HG03280 (cell line): ENCODE results near the gene SNRPD3.
"Not testable (repeated sequence)": the region's sequence is repeated elsewhere in the genome, so short reads cannot be mapped to it uniquely, and the experiment has no call there.

Source experiments
- ATAC-seq: cut with Tn5 transposase; IDR thresholded peaks from one replicate; pipeline ENCODE4 v1.9.1; 2021; ENCODE audit warnings: mild to moderate bottlenecking, moderate library complexity; ENCODE audit not compliant: unreplicated experiment

SNRPD3 gene

DNA sequence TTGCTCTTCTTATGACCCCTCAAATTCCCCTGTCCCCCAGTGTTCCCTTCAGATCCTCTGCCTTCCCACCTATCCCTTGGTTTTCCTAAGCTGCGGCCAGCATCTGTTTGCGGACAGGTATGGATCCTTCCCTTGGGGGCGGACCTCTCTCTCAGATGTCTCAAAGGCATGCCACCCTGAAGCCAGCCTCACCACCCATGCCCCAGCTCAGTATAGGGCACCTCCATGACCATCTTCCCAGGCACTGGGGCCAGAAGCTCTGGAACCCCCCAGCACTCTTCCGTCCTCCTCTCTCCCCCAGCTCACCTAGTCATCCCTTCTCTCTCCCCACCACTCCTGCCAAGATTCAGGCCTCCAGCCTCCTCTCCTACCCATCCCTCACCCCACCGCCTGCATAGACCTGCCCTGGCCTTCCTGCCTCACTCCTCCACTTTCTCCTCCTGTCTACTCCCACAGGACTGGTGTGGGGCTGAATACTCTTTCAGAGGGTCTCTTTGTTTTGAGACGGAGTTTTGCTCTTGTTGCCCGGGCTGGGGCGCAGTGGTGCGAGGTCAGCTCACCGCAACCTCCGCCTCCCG is 34.9 kb downstream of the SNRPD3 start:
- ATAC-seq = no peak

DNA sequence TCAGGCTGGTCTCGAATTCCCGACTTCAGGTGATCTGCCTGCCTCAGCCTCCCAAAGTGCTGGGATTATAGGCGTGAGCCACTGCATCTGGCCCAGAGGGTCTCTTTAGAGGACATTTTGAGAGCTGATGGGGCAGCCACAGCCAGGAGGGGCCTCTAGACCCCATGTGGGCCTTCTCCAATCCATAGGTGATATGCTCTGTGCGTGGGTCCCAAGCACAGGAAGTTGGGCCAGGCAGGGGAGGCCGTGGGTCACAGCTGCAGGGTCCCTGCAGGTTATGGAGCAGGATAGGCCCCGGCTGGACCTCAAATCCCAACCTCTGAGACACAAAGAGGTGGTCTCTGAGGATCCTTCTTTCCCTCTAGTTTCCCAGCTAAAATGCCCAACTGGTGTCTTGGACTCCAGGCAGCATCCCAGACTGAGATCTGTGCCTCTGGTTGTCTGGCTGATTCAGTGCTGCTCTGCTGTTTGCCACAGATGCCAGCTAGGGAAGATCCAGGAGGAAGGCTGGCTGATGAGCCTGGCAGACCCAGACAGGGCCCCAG is 35.6 kb downstream of the SNRPD3 start:
- no peak for ATAC-seq

DNA sequence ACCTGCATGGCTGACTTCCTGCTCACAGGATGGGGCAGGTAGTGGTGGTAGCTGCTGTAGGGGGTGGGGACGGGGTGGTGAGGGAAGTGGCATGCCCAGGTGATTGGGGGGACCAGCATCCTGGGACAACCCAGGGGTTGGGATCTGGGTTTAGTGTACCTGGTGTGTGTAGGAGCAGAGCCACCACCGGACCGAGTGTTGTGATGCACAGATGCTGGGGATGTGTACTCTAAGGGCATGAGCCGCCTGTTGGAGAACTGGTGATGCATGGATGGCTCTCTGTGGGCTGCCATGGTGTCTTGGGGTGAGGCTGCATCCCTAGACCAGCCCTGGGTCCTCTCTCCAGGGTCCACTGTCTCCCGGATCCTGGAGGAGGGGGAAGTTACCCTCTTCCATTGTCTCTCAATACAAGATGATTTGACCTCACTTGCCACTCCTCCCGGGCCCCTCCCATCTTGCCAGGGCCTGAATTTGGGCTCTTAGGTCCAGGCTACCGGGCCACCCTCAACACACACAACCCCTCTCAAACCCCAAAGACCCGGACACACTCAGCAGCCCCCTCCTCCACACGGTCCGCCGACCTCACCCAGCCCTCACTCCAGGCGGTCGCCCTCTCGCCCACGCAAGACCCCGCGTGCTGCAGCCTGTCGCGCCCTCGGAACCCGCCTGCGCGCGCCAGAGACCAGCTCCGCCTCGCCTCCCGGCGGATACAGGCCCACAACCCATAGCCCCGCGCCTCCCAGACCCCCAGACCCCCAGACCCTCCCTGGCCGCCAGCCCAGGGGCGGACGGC is 36.5 kb downstream of the SNRPD3 start:
- ATAC-seq = peak; percentile 17

DNA sequence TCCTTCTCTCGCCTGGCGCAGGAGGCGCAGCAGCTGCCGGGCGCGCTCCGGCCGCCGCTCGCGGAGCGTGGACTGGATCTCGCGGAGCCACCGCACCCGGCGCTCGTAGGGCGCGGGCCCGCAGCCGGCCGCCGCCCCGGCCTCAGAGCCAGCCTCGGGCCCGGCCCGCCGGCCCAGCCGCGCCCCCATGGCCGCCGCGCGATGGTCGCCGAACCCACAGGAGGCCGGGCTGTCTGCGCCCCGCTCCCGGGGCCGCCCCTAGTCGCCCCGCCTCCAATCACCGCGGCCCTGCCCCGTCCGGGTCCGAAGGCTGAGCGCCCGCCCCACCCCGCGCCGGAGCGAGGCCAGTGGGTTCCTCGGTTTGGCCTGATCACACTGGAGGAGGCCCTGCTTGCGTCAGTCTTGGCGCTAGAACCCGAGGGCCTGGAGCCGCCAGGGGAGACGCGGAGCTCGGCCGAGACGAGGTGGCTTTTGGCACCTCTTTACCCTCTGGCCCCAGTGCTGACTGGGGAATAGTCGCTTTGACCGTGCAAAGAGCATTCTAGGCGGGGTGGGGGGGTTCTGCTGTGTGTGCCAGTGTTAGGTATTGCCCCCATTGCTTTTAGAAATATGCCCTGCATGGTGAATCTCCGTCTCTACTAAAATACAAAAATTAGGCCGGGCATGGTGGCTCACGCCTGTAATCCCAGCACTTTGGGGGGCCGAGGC is 37.2 kb downstream of the SNRPD3 start, which contains the start of gene LRRC75B:
Gene LRRC75B (minus strand): TSS at position 223 of the 708 bp plus-strand sequence. CDS start 34 bp downstream, at position 189.
- peak; percentile 70 for ATAC-seq

DNA sequence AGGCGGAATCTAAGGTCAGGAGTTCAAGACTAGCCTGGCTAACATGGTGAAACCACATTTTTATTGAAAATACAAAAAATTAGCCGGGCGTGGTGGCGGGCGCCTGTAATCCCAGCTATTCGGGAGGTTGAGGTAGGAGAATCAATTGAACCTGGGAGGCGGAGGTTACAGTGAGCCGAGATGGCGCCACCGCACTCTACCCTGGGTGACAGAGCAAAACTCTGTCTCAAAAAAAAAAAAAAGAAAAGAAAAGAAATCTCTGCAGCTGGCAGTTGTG is 37.7 kb downstream of the SNRPD3 start:
- not testable (repeated sequence) for ATAC-seq

DNA sequence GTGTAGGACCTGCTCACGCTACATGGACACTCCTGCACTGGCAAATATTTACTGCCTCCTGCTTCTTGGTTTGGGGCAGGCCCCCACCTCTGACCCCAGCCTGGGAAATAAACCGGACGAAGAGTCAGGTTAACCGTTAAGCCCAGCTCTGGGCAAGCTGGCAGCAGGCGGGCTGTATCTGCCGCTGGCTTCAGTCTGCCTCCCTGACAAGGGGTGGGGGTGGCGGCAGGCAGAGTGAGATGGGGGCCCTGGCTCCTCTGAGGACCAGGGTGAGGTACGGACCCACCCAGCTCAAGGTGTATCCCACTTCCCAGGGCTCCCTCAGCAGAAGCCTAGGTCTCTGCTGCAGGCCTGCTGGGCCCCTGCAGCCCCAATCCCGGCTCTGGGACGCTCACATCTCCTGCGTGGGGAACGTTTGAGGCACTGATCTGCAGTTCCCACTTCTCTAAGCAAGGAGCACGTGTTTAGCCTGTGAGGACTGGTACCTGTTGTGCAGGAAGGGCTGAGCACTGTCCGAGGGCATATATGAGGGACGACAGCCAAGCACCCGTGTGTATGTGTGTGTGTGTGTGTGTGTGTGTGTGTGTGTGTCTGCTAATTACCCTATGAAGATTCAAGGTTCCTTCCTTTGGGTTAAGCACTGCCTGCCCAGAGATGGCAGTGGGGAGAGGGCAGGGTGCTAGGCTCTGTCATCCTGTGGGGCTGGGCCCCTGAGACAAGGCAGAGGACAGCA is 38.2 kb downstream of the SNRPD3 start:
- no peak for ATAC-seq

DNA sequence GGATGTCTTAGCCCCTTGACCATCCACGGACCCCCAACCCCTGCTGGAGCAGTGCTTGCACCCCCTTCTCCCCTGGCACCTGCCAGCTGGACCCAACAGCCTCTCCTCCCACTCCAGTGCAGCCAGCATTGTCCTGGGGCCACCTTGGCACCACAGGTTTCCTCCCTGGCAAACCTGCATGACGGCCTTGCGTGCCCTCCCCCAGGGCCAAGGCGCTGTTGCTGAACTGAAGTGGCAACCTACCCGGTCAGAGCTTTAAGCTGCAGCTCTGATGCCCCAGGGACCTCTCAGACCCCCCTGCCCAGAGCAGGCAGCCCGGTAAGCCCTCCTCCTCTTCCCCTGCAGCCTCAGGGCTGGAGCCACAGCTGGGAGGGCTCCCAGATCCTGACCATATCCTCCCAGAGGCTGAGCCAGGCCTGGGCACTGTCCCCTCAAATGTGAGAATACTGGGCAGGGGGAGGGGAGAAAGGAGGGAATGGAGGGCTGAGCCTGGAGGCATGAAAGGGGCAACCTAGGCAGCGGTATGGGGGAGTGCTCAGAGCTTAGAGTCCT is 38.8 kb downstream of the SNRPD3 start:
- no peak for ATAC-seq

DNA sequence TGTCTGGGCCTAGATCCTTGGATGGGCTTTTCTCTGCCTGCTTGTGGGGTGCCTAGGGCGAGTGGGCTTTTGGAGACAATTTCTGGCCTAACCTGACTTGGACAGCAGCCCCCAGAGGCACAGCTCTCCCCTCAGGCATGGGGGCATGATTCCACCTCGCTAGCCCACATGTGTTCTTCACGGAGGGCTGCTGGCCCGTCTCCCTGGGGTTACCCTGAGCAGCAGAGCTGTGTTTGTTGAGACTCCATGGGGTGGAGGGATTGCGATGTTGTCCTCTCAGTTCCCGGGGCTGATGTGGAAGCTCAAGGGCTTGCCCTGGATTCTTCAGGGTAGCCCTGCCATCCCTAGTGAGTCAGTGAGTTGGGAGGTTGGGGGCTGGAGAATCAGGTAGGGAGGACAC is 39.4 kb downstream of the SNRPD3 start:
- ATAC-seq = no peak

DNA sequence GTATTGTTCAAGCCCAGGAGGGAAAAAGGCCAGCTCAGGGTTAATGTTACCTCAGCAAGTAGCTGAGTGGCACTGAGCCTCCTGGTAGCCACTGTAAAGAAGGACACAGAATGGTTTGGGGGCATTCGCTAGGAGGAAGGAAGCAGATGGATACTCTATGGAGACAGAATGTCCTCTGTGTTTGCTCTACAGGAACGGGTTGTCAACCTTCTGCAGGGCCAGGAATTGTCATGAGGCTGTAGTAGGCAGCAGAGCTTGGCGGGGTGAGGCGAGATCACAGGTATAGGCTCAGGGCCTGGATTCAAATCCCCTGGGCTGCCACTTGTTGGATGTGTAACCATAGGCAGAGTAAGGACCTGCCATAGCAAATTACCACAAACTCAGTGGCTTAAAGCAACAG is 40.1 kb downstream of the SNRPD3 start:
- no peak for ATAC-seq

DNA sequence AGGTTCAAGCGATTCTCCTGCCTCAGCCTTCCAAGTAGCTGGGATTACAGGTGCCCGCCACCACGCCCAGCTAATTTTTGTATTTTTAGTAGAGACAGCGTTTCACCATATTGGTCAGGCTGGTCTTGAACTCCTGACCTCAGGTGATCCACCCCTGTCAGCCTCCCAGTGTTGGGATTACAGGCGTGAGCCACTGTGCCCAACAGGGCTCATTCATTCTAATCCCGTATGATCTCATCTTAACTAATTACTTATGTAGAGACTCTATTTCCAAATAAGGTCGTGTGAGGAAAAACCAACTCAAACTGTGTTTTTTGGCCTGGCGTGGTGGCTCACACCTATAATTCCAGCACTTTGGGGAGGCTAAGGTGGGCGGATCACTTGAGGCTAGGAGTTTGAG is 41.3 kb downstream of the SNRPD3 start:
- not testable (repeated sequence) for ATAC-seq

DNA sequence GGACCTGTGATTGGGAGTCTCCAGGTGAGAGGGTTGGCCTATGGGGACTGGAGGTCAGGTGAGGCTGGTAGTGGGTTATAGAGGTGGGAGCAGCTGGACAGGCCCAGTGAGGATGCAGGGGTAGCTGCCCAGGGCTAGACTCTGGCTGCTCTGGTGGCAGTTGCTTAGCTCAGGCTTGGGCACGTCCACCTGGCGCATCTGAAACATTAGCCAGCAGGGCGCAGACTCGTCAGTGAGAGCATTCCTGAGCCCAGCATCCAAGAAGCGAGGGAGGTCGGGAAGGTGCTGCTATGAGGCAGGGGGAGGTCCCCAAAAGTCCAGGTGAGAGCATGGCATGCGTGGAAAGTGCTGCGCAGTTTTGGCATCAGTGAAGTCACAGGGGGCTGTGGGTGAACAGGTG is 43.7 kb downstream of the SNRPD3 start:
- no peak for ATAC-seq

DNA sequence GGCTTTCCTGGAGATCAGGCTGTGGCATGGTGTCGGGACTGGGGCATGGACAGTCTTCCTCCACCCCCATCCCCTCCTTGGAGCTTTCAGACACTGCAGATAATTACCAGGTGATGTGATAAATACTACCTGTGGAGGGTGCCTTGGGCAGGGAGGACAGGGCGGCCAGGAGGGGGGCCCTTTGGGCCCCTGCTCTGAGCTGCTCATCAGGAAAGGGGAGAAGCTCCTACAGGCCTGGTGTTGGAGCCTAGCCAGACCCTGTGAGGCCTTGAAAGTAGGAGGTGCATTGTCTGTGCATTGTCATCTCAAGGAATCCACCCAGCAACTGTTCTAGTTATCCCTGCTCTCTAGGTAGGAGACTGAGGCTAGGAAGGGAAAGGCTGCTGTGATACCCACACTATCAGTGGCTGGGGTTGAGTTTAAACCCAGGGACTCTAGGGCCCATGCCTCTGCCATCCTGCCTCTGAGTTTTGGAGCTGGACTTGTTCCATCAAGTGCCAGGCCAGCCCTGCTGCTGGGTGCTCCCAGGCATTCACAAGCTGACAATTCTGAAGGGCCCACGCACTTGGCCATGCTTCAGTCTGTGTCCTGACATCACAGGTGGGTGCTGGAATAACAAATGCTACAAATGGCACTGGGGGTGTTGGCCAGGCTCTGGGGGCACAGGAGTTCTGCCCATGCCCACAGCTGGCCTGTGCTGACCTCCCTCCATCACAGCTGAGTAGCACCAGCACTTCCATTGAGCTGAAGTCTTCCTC is 44.3 kb downstream of the SNRPD3 start:
- not testable (repeated sequence) for ATAC-seq

DNA sequence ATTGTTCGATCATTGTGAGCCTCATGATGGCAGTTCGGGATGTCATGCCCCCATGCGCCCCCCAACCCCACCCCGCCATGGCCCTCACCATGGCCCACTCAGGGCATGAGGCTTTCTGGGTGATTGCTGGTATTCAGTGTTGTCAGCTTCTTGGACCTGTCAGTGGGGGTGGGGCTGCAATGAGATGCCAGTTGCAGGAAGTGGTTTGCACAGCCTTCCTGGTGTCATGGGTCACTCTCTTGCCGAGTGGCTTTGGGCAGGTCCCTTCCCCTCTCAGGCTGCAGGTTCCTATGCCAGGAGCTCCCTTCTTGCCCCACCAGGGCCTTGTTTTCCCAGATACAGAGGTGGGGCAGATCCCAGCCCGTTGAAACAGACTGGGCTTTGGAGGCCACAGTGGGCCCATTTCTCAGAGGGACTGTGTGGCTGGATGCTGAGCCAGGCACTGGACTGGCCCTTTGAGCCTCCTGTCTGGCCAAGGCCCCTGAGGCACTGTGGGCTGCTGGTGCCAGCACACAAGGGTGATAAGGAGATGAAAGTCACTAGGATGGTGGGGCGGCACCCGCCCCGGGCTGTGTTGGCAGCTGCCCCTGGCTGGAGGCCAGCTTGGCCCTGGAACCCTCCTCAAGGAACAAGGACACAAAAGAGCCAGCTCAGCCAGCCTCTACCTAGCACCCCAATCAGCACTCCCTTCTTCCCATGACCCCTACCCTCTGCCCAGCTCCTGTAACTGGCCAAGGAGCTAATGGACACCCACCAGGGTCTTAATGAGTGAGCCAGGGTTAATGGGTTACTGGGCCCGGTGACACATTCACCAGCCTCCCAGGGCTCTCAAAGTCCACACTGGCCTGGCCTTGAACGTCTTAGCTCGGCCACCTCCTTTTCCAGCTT is 45.7 kb downstream of the SNRPD3 start:
- ATAC-seq = no peak

DNA sequence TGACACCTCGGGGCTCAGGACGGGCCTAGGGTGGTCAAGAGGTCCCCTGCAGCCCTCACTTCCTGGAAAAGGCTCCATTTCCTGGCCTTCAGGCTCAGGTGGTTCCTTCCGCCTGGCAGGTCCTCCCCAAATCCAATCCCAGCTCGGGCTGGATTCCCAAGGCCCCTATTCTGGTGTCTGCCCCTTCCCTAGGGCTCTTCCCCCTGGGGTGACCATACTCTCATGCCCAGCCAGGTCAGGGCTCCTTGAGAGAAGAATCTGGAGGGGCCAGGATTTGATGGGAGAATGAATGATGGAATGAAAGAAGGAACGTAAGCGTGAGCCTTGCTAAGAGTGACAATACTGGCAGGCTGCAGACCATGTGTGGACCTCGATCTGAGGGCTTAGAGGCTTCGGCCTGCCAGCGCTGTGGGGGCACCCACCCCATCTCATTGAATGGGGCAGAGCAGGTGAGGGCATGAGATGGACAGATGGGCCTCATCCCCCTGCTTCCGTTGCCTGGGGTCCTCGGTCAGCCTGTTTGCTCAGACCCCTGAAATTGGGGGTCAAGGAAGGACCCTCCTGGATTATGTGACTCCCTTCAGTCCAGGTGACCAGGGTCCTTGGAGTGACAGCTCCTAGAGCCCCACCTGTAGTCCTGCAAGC is 46.4 kb downstream of the SNRPD3 start:
- ATAC-seq = not testable (repeated sequence)

DNA sequence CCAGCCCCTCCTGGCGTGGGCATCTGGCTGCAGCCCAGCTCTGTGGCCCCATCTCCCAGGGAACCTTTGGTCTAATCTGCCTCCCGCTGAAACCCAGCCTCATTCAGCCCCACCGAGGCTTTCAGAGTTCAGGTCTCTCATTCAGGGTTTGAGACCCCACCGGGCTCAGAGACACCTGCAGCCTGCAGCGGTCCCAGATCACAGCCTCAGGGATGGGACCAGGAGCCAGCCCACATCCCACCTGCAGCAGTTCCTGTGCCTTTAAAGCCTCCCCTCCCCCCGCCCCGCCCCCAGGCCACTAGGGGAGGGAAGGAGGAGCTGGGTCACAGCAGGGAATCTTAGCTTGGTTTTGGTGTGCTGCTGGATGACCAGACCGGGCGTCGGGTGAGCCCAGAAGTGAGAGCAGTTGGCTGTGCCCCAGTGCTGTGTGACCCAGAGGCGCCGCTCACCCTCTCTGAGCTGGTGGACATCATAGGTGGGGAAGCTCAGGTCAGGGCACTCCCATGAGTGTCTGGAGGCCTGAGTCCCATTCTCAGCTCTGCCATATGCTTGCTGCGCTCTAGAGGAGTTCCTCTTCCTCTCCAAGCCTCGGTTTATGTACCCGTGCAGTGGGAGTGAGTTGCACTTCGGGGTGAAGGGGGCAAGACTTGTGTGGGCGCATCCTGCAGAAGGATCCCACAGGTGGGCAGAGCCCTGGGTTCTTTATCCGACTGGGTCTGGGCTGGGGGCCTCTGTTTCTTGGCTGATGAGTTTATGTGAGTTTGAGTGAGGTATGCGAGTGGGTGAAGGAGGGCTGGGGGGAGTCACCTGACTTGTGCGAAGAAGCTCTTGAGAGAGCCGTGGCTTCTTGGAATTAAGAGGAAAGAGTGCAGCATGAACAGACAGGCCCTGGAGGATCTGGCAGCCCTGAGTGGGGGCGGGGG is 47.3 kb downstream of the SNRPD3 start, which contains the start of gene GGT1:
Gene GGT1 (plus strand): TSS at position 347 of the 923 bp plus-strand sequence. CDS start 7,889 bp downstream, outside the sequence.
- ATAC-seq = not testable (repeated sequence)

DNA sequence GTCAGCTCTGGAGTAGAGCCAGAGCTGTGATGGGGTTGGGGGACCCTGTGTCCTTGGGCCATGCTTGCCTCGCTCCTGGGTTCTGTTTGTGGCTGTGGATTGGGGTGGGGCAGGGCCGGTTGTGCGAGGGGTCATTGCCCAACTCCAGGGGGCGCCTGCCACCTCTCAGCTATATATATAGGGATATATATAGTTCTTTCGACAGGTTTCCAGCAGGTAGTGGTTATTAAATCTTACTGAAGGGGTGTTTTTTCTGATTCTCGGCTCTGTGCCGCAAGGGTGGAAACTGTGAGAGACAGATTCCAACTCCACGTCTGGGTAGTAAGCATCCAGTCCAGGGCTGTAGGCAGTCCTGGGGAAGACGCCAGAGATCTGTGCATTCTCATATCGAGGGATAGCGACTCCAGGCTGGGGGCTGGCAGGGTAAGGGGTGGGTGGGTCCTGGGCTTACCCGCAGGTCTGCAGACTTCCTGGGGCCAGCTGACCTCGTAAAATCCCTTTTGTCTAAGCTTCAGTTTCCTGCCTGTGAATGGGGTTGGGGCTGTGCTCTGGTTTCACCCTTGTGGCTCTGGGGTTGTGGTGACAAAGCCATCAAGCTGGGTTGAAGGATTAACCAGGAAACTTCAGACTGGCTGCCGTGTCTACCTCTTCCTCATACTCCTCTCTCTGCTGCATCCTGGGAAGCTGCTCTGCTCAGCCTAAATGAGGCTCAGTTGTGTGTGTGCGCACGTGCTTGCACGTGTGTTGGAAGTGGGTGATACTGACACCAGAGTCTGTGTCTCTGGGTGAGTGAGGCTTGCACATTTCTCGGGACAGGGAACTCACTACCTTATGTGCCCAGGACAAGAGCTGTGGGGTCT is 48.2 kb downstream of the SNRPD3 start:
- ATAC-seq = not testable (repeated sequence)
